Measurements from ENCODE around the gene RHOBTB1.

The RHOBTB1 gene

DNA sequence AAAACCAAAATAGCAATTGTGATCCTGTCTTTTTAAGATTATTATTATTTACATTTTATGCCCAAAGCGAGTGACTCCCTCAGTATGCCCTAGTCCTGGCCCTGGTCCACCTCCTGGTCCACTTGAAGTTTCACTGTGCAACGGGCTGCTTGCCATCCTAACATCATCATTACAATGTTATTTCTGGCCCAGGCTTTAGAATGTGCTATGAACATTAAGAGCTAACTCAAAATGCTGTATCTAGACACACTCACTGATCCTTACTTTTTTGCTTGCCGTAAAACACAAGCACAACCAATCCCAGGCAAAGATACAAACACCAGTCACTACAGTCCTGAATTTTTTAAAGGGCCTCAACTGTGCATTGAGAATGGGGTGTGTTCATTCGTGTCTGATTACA lies 38.4 kb downstream of the RHOBTB1 start:
- Histone ChIP-seq H3F3A (ENCODE audit: control insufficient read depth, insufficient read depth) (no peaks in the 10 kb centered on the region), H3K27ac (ENCODE audit: low read depth, low read length) (no peak overlapping the region), H3K27me3 (ENCODE audit: control insufficient read depth, low read length) (no peaks in the 10 kb centered on the region), H3K36me3 (ENCODE audit: control insufficient read depth, low read length) (no peaks in the 10 kb centered on the region), H3K4me2 (ENCODE audit: low read length) (no peak overlapping the region), H3K9me2 (replicated peaks; ENCODE audit: control insufficient read depth, low read length) (no peaks in the 10 kb centered on the region), H4K20me1 (ENCODE audit: control insufficient read depth, insufficient read depth, low read depth, low read length) (no peaks in the 10 kb centered on the region), H3K4me3 (ENCODE audit: low read length) (no peak overlapping the region), H3K9me3 (ENCODE audit: control insufficient read depth, insufficient read depth, low read length) (no peaks in the 10 kb centered on the region), H3K4me1 (ENCODE audit: control insufficient read depth, low read length) (no peaks in the 10 kb centered on the region), H3K79me2 (ENCODE audit: control insufficient read depth, low read length) (no peaks in the 10 kb centered on the region)
- no peak for TF ChIP-seq EZH2phosphoT487 (IDR thresholded peaks at IDR 0.05; ENCODE audit: borderline replicate concordance, low read length)
- no peak for TF ChIP-seq CTCF (IDR thresholded peaks at IDR 0.05; ENCODE audit: low read depth, low read length, poor library complexity, severe bottlenecking)

DNA sequence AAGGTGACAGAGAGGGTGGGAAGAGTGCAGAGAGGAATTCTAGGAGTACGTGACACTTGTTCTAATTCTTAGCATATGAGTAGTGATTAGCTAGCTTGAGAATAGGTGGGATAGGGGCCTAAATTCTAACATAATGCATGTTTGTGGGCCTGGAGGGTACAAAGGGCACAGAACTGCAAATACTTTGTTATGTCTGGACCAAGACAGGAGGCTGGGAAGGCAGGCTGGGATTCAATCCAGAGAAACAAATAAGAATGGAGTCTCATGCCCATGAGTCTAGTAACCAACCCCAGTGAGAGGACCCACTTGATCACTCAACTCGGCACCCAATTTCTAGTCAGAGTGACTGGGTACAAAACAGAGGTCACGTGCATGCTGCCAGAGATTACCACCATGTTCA lies 40.9 kb downstream of the RHOBTB1 start:
- no peak overlapping the region for H3K4me2 ChIP-seq (ENCODE audit: low read length)
- no peaks in the 10 kb centered on the region for H4K20me1 ChIP-seq (ENCODE audit: control insufficient read depth, insufficient read depth, low read depth, low read length)
- TF ChIP-seq EZH2phosphoT487 (IDR thresholded peaks at IDR 0.05; ENCODE audit: borderline replicate concordance, low read length): no peak
- TF ChIP-seq CTCF (IDR thresholded peaks at IDR 0.05; ENCODE audit: low read depth, low read length, poor library complexity, severe bottlenecking): no peak
- H3K4me1 ChIP-seq (ENCODE audit: control insufficient read depth, low read length): no peaks in the 10 kb centered on the region
- H3K27ac ChIP-seq (ENCODE audit: low read depth, low read length): no peak overlapping the region
- no peaks in the 10 kb centered on the region for H3F3A ChIP-seq (ENCODE audit: control insufficient read depth, insufficient read depth)
- H3K36me3 ChIP-seq (ENCODE audit: control insufficient read depth, low read length): no peaks in the 10 kb centered on the region
- H3K4me3 ChIP-seq (ENCODE audit: low read length): no peak overlapping the region
- H3K27me3 ChIP-seq (ENCODE audit: control insufficient read depth, low read length): no peaks in the 10 kb centered on the region
- H3K9me2 ChIP-seq (replicated peaks; ENCODE audit: control insufficient read depth, low read length): no peaks in the 10 kb centered on the region
- H3K79me2 ChIP-seq (ENCODE audit: control insufficient read depth, low read length): no peaks in the 10 kb centered on the region
- no peaks in the 10 kb centered on the region for H3K9me3 ChIP-seq (ENCODE audit: control insufficient read depth, insufficient read depth, low read length)

- no peak overlapping the region for H3K27ac ChIP-seq (ENCODE audit: low read depth, low read length)
- H3K4me1 ChIP-seq (ENCODE audit: control insufficient read depth, low read length): no peaks in the 10 kb centered on the region
- no peaks in the 10 kb centered on the region for H4K20me1 ChIP-seq (ENCODE audit: control insufficient read depth, insufficient read depth, low read depth, low read length)
- no peak for TF ChIP-seq EZH2phosphoT487 (IDR thresholded peaks at IDR 0.05; ENCODE audit: borderline replicate concordance, low read length)
- no peak for TF ChIP-seq CTCF (IDR thresholded peaks at IDR 0.05; ENCODE audit: low read depth, low read length, poor library complexity, severe bottlenecking)
- no peaks in the 10 kb centered on the region for H3K9me3 ChIP-seq (ENCODE audit: control insufficient read depth, insufficient read depth, low read length)
- H3K4me3 ChIP-seq (ENCODE audit: low read length): no peak overlapping the region
- no peaks in the 10 kb centered on the region for H3K9me2 ChIP-seq (replicated peaks; ENCODE audit: control insufficient read depth, low read length)
- no peak overlapping the region for H3K4me2 ChIP-seq (ENCODE audit: low read length)
- H3K36me3 ChIP-seq (ENCODE audit: control insufficient read depth, low read length): no peaks in the 10 kb centered on the region
- no peaks in the 10 kb centered on the region for H3F3A ChIP-seq (ENCODE audit: control insufficient read depth, insufficient read depth)
- no peaks in the 10 kb centered on the region for H3K79me2 ChIP-seq (ENCODE audit: control insufficient read depth, low read length)
- H3K27me3 ChIP-seq (ENCODE audit: control insufficient read depth, low read length): no peaks in the 10 kb centered on the region
Observed at GRCh38 chr10:60901561-60902235, 42.3 kb downstream of the RHOBTB1 start.

All from DOHH2 (cell line).